ENCODE data around the gene TMEM117. TPM values are rescaled to one million over a fixed set of nuclear protein-coding genes. Genes with fewer than 3 reads are reported as not detected.

The TMEM117 gene
- total RNA-seq, 2 donors from 2014 or later, result 2.8 to 4.2 TPM

DNA sequence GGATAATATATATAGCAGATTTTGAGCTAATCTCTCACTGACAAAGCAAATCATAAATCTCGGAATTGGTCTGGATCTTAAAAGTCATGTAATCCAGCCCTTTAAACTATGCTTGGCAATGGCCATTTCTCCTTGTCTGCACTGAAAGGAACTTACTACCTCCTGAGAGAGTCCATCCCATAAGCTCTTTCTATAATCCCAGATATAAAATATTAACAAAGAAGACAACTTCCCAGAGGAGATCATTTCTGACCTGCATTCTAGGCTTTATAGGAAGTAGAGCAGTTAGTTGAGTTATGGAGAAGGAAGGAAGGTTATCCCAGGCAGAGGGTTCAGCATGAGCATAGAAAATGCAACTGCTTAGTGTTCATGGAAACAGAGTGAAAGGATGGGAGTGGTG lies 99.7 kb downstream of the TMEM117 start:
- no peak overlapping the region for H3K4me3 Mint-ChIP-seq
- H3K36me3 Mint-ChIP-seq (ENCODE audit: low read depth), result peaks cover 4% of the 10 kb centered on the region
- H3K9me3 Mint-ChIP-seq, result peaks cover 3% of the 10 kb centered on the region
- no peaks in the 10 kb centered on the region for H3K4me1 Mint-ChIP-seq
- ATAC-seq (replicated peaks), result no peak
- H3K27ac Mint-ChIP-seq, result no peak overlapping the region
- H3K27me3 Mint-ChIP-seq, result no peaks in the 10 kb centered on the region

- H3K4me3 Mint-ChIP-seq, result no peak overlapping the region
- H3K27ac Mint-ChIP-seq, result no peak overlapping the region
- ATAC-seq (replicated peaks), result no peak
- no peaks in the 10 kb centered on the region for H3K27me3 Mint-ChIP-seq
- no peaks in the 10 kb centered on the region for H3K36me3 Mint-ChIP-seq (ENCODE audit: low read depth)
- H3K4me1 Mint-ChIP-seq, result no peaks in the 10 kb centered on the region
- no peaks in the 10 kb centered on the region for H3K9me3 Mint-ChIP-seq
Measured at GRCh38 chr12:43937947-43938346, 102.1 kb downstream of the TMEM117 start.

DNA sequence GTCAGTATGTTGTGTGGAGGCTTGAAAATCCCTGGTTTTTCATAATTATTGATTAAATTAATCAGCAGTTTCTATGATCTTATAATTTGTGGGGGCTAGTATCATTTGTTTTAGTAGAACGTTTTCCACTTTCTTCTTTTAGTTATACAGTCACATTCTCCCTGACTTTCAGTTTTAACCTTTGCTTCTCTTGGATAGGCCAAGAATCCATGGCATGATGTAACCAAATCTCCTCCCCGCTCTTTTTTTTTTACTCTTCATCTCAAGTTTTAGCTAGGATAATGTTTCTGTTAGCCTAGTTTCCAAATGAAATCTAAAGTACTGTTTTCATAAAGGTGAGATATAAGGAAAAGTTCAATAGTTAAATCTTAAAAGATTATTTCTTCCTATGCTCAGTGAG lies 106.5 kb downstream of the TMEM117 start:
- Mint-ChIP-seq H3K4me1 (no peaks in the 10 kb centered on the region), H3K36me3 (ENCODE audit: low read depth) (peaks cover 10% of the 10 kb centered on the region), H3K27me3 (no peaks in the 10 kb centered on the region), H3K27ac (no peak overlapping the region), H3K9me3 (no peaks in the 10 kb centered on the region), H3K4me3 (no peak overlapping the region)
- ATAC-seq (replicated peaks), result no peak

GRCh38 chr12:43945983-43946382 lies 110.1 kb downstream of the TMEM117 start:
- Mint-ChIP-seq H3K4me1 (no peaks in the 10 kb centered on the region), H3K4me3 (no peak overlapping the region), H3K27me3 (no peaks in the 10 kb centered on the region), H3K9me3 (no peaks in the 10 kb centered on the region), H3K36me3 (ENCODE audit: low read depth) (peaks cover 10% of the 10 kb centered on the region), H3K27ac (no peak overlapping the region)
- no peak for ATAC-seq (replicated peaks)

- Mint-ChIP-seq H3K4me1 (peaks cover 7% of the 10 kb centered on the region), H3K27ac (no peak overlapping the region), H3K4me3 (no peak overlapping the region), H3K9me3 (peaks cover 6% of the 10 kb centered on the region), H3K36me3 (ENCODE audit: low read depth) (no peaks in the 10 kb centered on the region), H3K27me3 (no peaks in the 10 kb centered on the region)
- ATAC-seq (replicated peaks), result no peak
Measured at GRCh38 chr12:43951286-43951685, 115.4 kb downstream of the TMEM117 start.

GRCh38 chr12:43957732-43958372 lies 122.0 kb downstream of the TMEM117 start:
- Mint-ChIP-seq H3K27ac (no peak overlapping the region), H3K36me3 (ENCODE audit: low read depth) (no peaks in the 10 kb centered on the region), H3K4me1 (peaks cover 7% of the 10 kb centered on the region), H3K27me3 (no peaks in the 10 kb centered on the region), H3K9me3 (no peaks in the 10 kb centered on the region), H3K4me3 (no peak overlapping the region)
- peak; percentile 37 for ATAC-seq (replicated peaks)

- H3K27me3 Mint-ChIP-seq, result no peaks in the 10 kb centered on the region
- no peaks in the 10 kb centered on the region for H3K4me1 Mint-ChIP-seq
- no peaks in the 10 kb centered on the region for H3K36me3 Mint-ChIP-seq (ENCODE audit: low read depth)
- H3K4me3 Mint-ChIP-seq, result no peak overlapping the region
- H3K27ac Mint-ChIP-seq, result no peak overlapping the region
- ATAC-seq (replicated peaks), result no peak
- H3K9me3 Mint-ChIP-seq, result no peaks in the 10 kb centered on the region
Measured at GRCh38 chr12:43964033-43964432, 128.2 kb downstream of the TMEM117 start.

GRCh38 chr12:43964961-43965360 lies 129.1 kb downstream of the TMEM117 start:
- no peak for ATAC-seq (replicated peaks)
- Mint-ChIP-seq H3K4me3 (no peak overlapping the region), H3K9me3 (no peaks in the 10 kb centered on the region)

DNA sequence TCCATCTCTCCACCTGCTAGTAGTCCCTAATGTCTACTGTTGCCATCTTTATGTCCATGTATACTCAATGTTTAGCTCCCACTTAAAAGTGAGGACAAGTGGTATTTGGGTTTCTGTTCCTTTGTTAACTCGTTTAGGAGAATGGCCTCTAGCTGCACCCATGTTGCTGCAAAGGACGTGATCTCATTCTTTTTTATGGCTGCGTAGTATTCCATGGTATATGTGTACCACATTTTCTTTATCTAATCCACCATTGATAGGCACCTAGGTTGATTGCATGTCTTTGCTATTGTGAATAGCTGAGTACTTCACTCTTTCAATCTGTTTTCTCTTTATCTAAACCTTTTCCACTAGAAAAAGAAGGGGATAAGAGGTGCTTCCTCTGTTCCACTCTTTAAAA lies 130.0 kb downstream of the TMEM117 start:
- H3K4me3 Mint-ChIP-seq, result no peak overlapping the region
- H3K36me3 Mint-ChIP-seq (ENCODE audit: low read depth), result no peaks in the 10 kb centered on the region
- no peaks in the 10 kb centered on the region for H3K27me3 Mint-ChIP-seq
- no peak for ATAC-seq (replicated peaks)
- no peak overlapping the region for H3K27ac Mint-ChIP-seq
- H3K4me1 Mint-ChIP-seq, result no peaks in the 10 kb centered on the region
- H3K9me3 Mint-ChIP-seq, result peaks cover under 1% of the 10 kb centered on the region

More at GRCh38 chr12:43964961-43965360, 129.1 kb downstream of the TMEM117 start:
- H3K27ac Mint-ChIP-seq, result no peak overlapping the region
- no peaks in the 10 kb centered on the region for H3K4me1 Mint-ChIP-seq
- no peaks in the 10 kb centered on the region for H3K36me3 Mint-ChIP-seq (ENCODE audit: low read depth)
- H3K27me3 Mint-ChIP-seq, result no peaks in the 10 kb centered on the region

DNA sequence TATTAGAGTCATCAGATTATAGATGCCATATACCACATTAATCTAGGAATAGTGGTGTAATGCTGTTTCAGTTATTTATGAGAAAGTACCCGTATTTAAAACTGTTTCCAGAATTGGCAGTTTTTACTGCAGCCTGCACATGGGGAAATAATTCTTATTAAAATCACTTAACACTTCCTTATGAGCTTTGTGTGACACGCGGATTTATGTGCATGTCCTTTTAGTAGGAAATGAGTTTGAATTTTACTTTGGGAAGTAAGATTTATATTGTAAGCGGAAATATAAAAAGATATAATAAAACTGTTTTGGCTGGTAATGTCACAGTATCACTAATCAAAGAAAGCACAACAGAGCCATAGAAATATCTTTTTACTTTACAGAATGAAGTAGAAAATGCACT lies 132.9 kb downstream of the TMEM117 start:
- no peaks in the 10 kb centered on the region for H3K36me3 Mint-ChIP-seq (ENCODE audit: low read depth)
- no peaks in the 10 kb centered on the region for H3K27me3 Mint-ChIP-seq
- H3K9me3 Mint-ChIP-seq, result peaks cover 4% of the 10 kb centered on the region
- H3K4me1 Mint-ChIP-seq, result no peaks in the 10 kb centered on the region
- no peak for ATAC-seq (replicated peaks)
- no peak overlapping the region for H3K4me3 Mint-ChIP-seq
- H3K27ac Mint-ChIP-seq, result no peak overlapping the region

DNA sequence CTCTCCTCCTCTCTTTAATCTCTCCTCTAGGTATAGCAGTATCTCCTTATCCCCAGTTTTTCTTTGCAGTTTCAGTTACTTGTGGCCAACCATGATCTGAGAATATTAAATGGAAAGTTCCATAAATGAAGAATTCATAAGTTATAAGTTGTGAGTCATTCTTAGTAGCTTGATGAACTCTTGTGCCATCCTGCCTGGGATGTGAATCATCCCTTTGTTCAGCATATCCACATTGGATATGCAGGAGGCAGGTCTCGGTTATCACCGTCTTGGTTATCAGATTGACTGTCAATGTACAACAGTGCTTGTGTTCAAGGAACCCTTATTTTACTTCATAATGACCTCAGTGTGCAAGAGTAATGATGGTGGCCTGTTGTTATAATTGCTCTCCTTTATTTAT lies 134.0 kb downstream of the TMEM117 start:
- Mint-ChIP-seq H3K36me3 (ENCODE audit: low read depth) (no peaks in the 10 kb centered on the region), H3K9me3 (peaks cover 4% of the 10 kb centered on the region), H3K27ac (no peak overlapping the region), H3K27me3 (no peaks in the 10 kb centered on the region), H3K4me1 (no peaks in the 10 kb centered on the region), H3K4me3 (no peak overlapping the region)
- no peak for ATAC-seq (replicated peaks)

GRCh38 chr12:43973385-43973784 lies 137.5 kb downstream of the TMEM117 start:
- Mint-ChIP-seq H3K27ac (no peak overlapping the region), H3K4me1 (no peaks in the 10 kb centered on the region)

DNA sequence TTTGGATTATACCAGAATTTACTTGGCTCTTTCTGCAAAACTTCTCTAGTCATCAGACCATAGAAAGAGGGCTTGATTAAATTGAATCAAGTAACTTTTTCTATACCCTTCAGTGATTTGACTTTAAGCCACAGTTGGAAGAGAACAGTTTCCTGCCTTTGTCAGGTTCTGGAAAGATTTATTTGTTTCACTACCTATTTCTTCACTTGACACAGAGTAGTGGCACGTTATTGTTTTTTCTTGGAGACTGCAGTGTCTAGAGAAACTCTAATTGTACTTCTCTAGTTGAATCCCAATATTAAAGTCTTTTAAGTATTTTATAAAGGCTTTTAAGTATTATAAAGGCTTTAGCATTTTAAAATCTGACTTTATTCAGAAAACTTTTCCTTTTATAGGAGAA lies 138.1 kb downstream of the TMEM117 start:
- no peak for ATAC-seq (replicated peaks)
- Mint-ChIP-seq H3K9me3 (peaks cover 17% of the 10 kb centered on the region), H3K4me3 (no peak overlapping the region), H3K4me1 (no peaks in the 10 kb centered on the region), H3K27me3 (no peaks in the 10 kb centered on the region), H3K27ac (no peak overlapping the region), H3K36me3 (ENCODE audit: low read depth) (peaks cover 6% of the 10 kb centered on the region)

More at GRCh38 chr12:43973385-43973784, 137.5 kb downstream of the TMEM117 start:
- ATAC-seq (replicated peaks), result no peak
- peaks cover 6% of the 10 kb centered on the region for H3K36me3 Mint-ChIP-seq (ENCODE audit: low read depth)
- peaks cover 17% of the 10 kb centered on the region for H3K9me3 Mint-ChIP-seq
- no peak overlapping the region for H3K4me3 Mint-ChIP-seq
- no peaks in the 10 kb centered on the region for H3K27me3 Mint-ChIP-seq

GRCh38 chr12:43976027-43976426 lies 140.1 kb downstream of the TMEM117 start:
- Mint-ChIP-seq H3K4me3 (no peak overlapping the region), H3K36me3 (ENCODE audit: low read depth) (peaks cover 6% of the 10 kb centered on the region), H3K27ac (no peak overlapping the region), H3K9me3 (peaks cover 15% of the 10 kb centered on the region), H3K27me3 (no peaks in the 10 kb centered on the region), H3K4me1 (no peaks in the 10 kb centered on the region)
- ATAC-seq (replicated peaks), result no peak

DNA sequence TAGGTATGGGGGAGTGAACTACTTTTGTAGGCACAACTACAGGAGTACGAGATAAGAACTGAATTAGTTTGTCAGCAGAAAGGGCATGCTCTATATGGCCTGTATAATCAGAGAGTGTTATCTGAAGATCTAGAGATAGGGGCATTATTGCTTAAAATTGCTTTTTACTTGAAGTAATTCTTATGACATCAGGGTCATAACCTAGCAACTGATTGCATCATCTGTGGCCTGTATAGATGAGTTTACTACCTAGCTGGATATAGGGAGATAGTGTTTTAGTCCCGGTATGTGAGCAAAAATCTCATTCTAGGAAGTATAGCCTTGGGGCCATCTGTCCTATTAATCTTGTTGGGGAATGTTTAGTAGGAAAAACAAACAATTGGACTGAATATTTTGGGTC lies 142.7 kb downstream of the TMEM117 start:
- ATAC-seq (replicated peaks), result no peak

DNA sequence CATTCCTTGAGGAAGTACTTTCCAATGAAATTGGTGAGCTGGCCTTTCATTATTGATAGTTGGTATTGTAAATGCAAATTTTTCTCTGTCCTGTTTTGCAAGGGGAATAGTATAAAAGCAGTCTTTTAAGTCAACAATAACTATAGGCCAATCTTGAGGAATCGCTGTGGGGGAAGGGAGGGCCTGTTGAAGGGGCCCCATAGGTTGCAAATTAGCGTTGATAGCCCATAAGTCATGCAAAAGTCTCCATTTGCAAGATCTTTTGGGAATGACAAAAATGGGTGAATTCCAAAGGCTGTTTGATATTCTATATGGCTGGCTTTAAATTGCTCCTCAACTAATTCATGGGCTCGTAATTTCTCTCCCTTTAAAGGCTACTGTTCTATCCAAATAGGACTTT lies 143.6 kb downstream of the TMEM117 start:
- H3K27ac Mint-ChIP-seq, result no peak overlapping the region
- no peak for ATAC-seq (replicated peaks)
- no peaks in the 10 kb centered on the region for H3K27me3 Mint-ChIP-seq
- no peaks in the 10 kb centered on the region for H3K4me1 Mint-ChIP-seq
- H3K36me3 Mint-ChIP-seq (ENCODE audit: low read depth), result peaks cover 6% of the 10 kb centered on the region
- H3K4me3 Mint-ChIP-seq, result no peak overlapping the region
- H3K9me3 Mint-ChIP-seq, result peaks cover 14% of the 10 kb centered on the region

More for the DNA sequence above, 142.7 kb downstream of the TMEM117 start:
- peaks cover 14% of the 10 kb centered on the region for H3K9me3 Mint-ChIP-seq
- H3K36me3 Mint-ChIP-seq (ENCODE audit: low read depth), result peaks cover 6% of the 10 kb centered on the region
- no peaks in the 10 kb centered on the region for H3K27me3 Mint-ChIP-seq
- no peak overlapping the region for H3K27ac Mint-ChIP-seq
- H3K4me1 Mint-ChIP-seq, result no peaks in the 10 kb centered on the region
- H3K4me3 Mint-ChIP-seq, result no peak overlapping the region
